ENCODE data around the gene TTBK2. TPM values are rescaled to one million over a fixed set of nuclear protein-coding genes. Genes with fewer than 3 reads are reported as not detected.

TTBK2 gene
- polyA plus RNA-seq, 1 donor from 2014 or later: 15.2 TPM

DNA sequence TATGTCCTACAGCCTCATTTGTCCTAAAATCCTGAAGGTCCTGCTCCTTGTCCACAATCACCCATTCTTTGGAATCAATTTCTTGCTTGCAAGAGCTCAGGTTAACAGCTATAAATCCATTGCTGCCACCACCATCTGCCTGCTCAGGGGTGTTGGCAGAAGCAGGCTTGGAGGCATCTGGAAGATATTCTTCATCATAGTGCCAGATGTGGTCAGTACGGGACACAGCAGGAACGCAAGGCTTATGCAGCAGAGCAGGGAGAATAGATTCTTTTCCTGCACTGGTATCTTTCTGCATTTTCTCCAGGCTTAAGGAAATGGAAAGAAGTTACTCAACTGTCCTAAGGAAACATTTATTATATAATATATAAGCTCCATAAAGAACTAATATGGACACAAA lies 145.2 kb downstream of the TTBK2 start:
- Histone ChIP-seq H3K9me2 (ENCODE audit: insufficient read depth, low read length) (no peaks in the 10 kb centered on the region), H4K20me1 (ENCODE audit: insufficient read depth) (no peaks in the 10 kb centered on the region), H3K36me3 (ENCODE audit: insufficient read depth, low read length) (no peaks in the 10 kb centered on the region), H3K79me2 (replicated peaks; ENCODE audit: insufficient read depth, low read length) (no peaks in the 10 kb centered on the region), H3K27me3 (ENCODE audit: insufficient read depth, low read depth, low read length) (no peaks in the 10 kb centered on the region), H3K9ac (ENCODE audit: low read length) (no peak overlapping the region), H3F3A (ENCODE audit: insufficient read depth, low read length, poor library complexity, severe bottlenecking) (no peaks in the 10 kb centered on the region), H3K27ac (ENCODE audit: low read length) (no peak overlapping the region), H3K4me2 (ENCODE audit: low read length) (no peak overlapping the region), H3K9me3 (ENCODE audit: low read length) (no peaks in the 10 kb centered on the region), H2AFZ (ENCODE audit: low read depth, low read length) (no peak overlapping the region), H3K4me3 (ENCODE audit: low read length) (no peak overlapping the region)
- TF ChIP-seq EP300 (conservative IDR thresholded peaks at IDR 0.05; ENCODE audit: poor library complexity, severe bottlenecking): no peak
- TF ChIP-seq TAF1 (IDR thresholded peaks at IDR 0.05; ENCODE audit: low read depth): no peak
- no peak for TF ChIP-seq RAD21 (conservative IDR thresholded peaks at IDR 0.05)
- no peak for TF ChIP-seq POLR2AphosphoS5 (IDR thresholded peaks at IDR 0.05)
- TF ChIP-seq, protein P1, sequence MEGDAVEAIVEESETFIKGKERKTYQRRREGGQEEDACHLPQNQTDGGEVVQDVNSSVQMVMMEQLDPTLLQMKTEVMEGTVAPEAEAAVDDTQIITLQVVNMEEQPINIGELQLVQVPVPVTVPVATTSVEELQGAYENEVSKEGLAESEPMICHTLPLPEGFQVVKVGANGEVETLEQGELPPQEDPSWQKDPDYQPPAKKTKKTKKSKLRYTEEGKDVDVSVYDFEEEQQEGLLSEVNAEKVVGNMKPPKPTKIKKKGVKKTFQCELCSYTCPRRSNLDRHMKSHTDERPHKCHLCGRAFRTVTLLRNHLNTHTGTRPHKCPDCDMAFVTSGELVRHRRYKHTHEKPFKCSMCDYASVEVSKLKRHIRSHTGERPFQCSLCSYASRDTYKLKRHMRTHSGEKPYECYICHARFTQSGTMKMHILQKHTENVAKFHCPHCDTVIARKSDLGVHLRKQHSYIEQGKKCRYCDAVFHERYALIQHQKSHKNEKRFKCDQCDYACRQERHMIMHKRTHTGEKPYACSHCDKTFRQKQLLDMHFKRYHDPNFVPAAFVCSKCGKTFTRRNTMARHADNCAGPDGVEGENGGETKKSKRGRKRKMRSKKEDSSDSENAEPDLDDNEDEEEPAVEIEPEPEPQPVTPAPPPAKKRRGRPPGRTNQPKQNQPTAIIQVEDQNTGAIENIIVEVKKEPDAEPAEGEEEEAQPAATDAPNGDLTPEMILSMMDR (IDR thresholded peaks at IDR 0.05; ENCODE audit: poor library complexity, severe bottlenecking): no peak
- no peak for TF ChIP-seq MXI1 (conservative IDR thresholded peaks at IDR 0.05; ENCODE audit: poor library complexity, severe bottlenecking)
- no peak for TF ChIP-seq EZH2 (IDR thresholded peaks at IDR 0.05; ENCODE audit: borderline replicate concordance, insufficient read depth, low read length, poor library complexity, severe bottlenecking)
- no peak for TF ChIP-seq SMC3 (conservative IDR thresholded peaks at IDR 0.05; ENCODE audit: poor library complexity)
- TF ChIP-seq, protein P2, sequence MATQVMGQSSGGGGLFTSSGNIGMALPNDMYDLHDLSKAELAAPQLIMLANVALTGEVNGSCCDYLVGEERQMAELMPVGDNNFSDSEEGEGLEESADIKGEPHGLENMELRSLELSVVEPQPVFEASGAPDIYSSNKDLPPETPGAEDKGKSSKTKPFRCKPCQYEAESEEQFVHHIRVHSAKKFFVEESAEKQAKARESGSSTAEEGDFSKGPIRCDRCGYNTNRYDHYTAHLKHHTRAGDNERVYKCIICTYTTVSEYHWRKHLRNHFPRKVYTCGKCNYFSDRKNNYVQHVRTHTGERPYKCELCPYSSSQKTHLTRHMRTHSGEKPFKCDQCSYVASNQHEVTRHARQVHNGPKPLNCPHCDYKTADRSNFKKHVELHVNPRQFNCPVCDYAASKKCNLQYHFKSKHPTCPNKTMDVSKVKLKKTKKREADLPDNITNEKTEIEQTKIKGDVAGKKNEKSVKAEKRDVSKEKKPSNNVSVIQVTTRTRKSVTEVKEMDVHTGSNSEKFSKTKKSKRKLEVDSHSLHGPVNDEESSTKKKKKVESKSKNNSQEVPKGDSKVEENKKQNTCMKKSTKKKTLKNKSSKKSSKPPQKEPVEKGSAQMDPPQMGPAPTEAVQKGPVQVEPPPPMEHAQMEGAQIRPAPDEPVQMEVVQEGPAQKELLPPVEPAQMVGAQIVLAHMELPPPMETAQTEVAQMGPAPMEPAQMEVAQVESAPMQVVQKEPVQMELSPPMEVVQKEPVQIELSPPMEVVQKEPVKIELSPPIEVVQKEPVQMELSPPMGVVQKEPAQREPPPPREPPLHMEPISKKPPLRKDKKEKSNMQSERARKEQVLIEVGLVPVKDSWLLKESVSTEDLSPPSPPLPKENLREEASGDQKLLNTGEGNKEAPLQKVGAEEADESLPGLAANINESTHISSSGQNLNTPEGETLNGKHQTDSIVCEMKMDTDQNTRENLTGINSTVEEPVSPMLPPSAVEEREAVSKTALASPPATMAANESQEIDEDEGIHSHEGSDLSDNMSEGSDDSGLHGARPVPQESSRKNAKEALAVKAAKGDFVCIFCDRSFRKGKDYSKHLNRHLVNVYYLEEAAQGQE (IDR thresholded peaks at IDR 0.05; ENCODE audit: borderline replicate concordance): no peak

DNA sequence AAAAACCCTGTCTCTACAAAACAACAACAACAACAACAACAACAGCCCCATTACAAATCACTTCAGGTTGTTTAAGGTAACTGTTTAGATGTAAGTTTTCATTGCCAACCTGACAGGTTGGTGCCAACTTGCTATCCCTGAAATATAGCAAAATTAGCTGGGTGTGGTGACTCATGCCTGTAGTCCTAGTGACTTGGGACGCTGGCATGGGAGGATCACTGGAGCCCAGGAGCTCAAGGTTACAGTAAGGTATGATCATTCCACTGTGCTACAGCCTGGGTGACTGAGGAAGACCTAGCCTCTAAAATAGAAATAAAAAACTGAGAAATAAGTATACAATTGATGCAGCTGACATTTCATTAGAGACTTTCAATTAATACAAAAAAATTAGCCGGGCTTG lies 147.7 kb downstream of the TTBK2 start:
- no peaks in the 10 kb centered on the region for H3K79me2 ChIP-seq (replicated peaks; ENCODE audit: insufficient read depth, low read length)
- H3F3A ChIP-seq (ENCODE audit: insufficient read depth, low read length, poor library complexity, severe bottlenecking): no peaks in the 10 kb centered on the region
- no peaks in the 10 kb centered on the region for H3K27me3 ChIP-seq (ENCODE audit: insufficient read depth, low read depth, low read length)
- no peak overlapping the region for H3K4me3 ChIP-seq (ENCODE audit: low read length)
- H3K27ac ChIP-seq (ENCODE audit: low read length): no peak overlapping the region
- H3K36me3 ChIP-seq (ENCODE audit: insufficient read depth, low read length): no peaks in the 10 kb centered on the region
- no peaks in the 10 kb centered on the region for H4K20me1 ChIP-seq (ENCODE audit: insufficient read depth)
- no peaks in the 10 kb centered on the region for H3K9me2 ChIP-seq (ENCODE audit: insufficient read depth, low read length)
- no peak overlapping the region for H3K4me2 ChIP-seq (ENCODE audit: low read length)
- no peak overlapping the region for H2AFZ ChIP-seq (ENCODE audit: low read depth, low read length)
- TF ChIP-seq EZH2 (IDR thresholded peaks at IDR 0.05; ENCODE audit: borderline replicate concordance, insufficient read depth, low read length, poor library complexity, severe bottlenecking) (no peak), SMC3 (conservative IDR thresholded peaks at IDR 0.05; ENCODE audit: poor library complexity) (no peak), POLR2AphosphoS5 (IDR thresholded peaks at IDR 0.05) (no peak), EP300 (conservative IDR thresholded peaks at IDR 0.05; ENCODE audit: poor library complexity, severe bottlenecking) (no peak), TAF1 (IDR thresholded peaks at IDR 0.05; ENCODE audit: low read depth) (no peak), MXI1 (conservative IDR thresholded peaks at IDR 0.05; ENCODE audit: poor library complexity, severe bottlenecking) (no peak), RAD21 (conservative IDR thresholded peaks at IDR 0.05) (no peak)
- TF ChIP-seq, protein P2 (IDR thresholded peaks at IDR 0.05; ENCODE audit: borderline replicate concordance): no peak
- TF ChIP-seq, protein P1 (IDR thresholded peaks at IDR 0.05; ENCODE audit: poor library complexity, severe bottlenecking): no peak
- no peaks in the 10 kb centered on the region for H3K9me3 ChIP-seq (ENCODE audit: low read length)
- H3K9ac ChIP-seq (ENCODE audit: low read length): no peak overlapping the region
